Putamen (tissue), 1 donor: ENCODE data around the gene ATP6V1B1.

Source experiments
- DNase-seq: peaks from one replicate; pipeline ENCODE4 v3.0.0-alpha.2; 2016; ENCODE audit warnings: low spot score

ATP6V1B1 gene

GRCh38 chr2:70901227-70902066 is 34.3 kb upstream of the ATP6V1B1 start:
- no peak for DNase-seq

GRCh38 chr2:70902067-70902442 is 33.6 kb upstream of the ATP6V1B1 start:
- DNase-seq: no peak

GRCh38 chr2:70902579-70902978 is 33.1 kb upstream of the ATP6V1B1 start:
- no peak for DNase-seq

- no peak for DNase-seq
Measured at GRCh38 chr2:70903171-70903570, 32.5 kb upstream of the ATP6V1B1 start.

- no peak for DNase-seq
Measured at GRCh38 chr2:70903641-70904340, 31.9 kb upstream of the ATP6V1B1 start.

GRCh38 chr2:70904371-70905216 is 31.1 kb upstream of the ATP6V1B1 start:
- no peak for DNase-seq

- no peak for DNase-seq
Measured at GRCh38 chr2:70905443-70906421, 30.0 kb upstream of the ATP6V1B1 start.

GRCh38 chr2:70906439-70907005 is 29.2 kb upstream of the ATP6V1B1 start:
- no peak for DNase-seq

GRCh38 chr2:70907130-70908057 is 28.3 kb upstream of the ATP6V1B1 start:
- no peak for DNase-seq

GRCh38 chr2:70916291-70916690 is 19.4 kb upstream of the ATP6V1B1 start:
- DNase-seq: no peak

- no peak for DNase-seq
Measured at GRCh38 chr2:70918016-70918415, 17.7 kb upstream of the ATP6V1B1 start.

GRCh38 chr2:70919672-70920366 is 15.9 kb upstream of the ATP6V1B1 start:
- DNase-seq: peak; percentile 41

- no peak for DNase-seq
Measured at GRCh38 chr2:70920367-70920715, 15.4 kb upstream of the ATP6V1B1 start.

- no peak for DNase-seq
Measured at GRCh38 chr2:70921031-70921430, 14.7 kb upstream of the ATP6V1B1 start.

GRCh38 chr2:70921839-70922234 is 13.9 kb upstream of the ATP6V1B1 start:
- DNase-seq: no peak

GRCh38 chr2:70922235-70923234 is 13.2 kb upstream of the ATP6V1B1 start:
- no peak for DNase-seq

- no peak for DNase-seq
Measured at GRCh38 chr2:70923378-70924015, 12.2 kb upstream of the ATP6V1B1 start.

GRCh38 chr2:70926042-70926441 is 9.7 kb upstream of the ATP6V1B1 start:
- no peak for DNase-seq
